NCI-H2029 treated with DMSO at 0.1 percent for 48 hours (cell line): ENCODE results near the gene YPEL1.
"Not testable (repeated sequence)": the region's sequence is repeated elsewhere in the genome, so short reads cannot be mapped to it uniquely, and the experiment has no call there.

ENCODE experiments used
- DNase-seq: peaks from one replicate; lab custom pipeline; 2025; lab: John Stamatoyannopoulos, UW

Gene YPEL1

DNA sequence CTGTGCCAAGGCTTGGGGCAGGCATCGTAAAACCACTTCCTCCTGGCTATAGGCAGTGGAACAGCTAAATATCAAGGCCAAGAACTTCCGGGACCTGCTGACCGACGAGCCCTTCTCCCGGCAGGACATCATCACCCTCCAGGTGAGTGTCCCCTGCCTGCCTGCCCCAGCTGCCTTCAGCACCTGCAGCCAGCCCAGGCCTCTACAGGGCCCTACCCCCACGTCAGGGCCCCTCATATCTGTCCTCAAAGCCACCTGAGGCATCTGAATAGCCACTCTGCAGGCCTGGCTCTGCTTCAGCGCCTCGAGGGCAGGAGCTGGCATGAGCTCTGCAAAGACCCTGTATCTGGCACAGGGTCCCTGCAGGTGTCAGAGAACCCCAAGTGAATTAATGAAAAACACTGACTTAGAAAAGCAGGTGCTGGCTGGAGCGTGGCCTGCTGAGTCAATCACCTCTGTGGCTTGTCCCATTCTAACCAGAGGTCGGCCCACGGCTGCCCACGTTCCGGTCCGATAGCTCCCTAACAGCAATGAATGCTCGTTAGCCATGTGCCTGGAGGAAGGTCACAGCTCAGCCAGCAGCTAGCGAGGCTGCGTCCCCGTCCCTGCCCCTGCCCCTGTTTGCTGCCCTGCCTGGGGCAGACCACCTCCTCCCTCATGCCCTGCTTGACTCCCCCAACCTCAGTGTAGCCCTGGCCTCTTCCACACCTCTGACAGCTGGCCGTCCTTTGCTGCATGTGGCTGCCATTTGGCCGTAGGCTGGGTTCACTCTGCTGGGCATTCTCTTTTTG, 53.0 kb downstream of the YPEL1 start:
- no peak for DNase-seq

DNA sequence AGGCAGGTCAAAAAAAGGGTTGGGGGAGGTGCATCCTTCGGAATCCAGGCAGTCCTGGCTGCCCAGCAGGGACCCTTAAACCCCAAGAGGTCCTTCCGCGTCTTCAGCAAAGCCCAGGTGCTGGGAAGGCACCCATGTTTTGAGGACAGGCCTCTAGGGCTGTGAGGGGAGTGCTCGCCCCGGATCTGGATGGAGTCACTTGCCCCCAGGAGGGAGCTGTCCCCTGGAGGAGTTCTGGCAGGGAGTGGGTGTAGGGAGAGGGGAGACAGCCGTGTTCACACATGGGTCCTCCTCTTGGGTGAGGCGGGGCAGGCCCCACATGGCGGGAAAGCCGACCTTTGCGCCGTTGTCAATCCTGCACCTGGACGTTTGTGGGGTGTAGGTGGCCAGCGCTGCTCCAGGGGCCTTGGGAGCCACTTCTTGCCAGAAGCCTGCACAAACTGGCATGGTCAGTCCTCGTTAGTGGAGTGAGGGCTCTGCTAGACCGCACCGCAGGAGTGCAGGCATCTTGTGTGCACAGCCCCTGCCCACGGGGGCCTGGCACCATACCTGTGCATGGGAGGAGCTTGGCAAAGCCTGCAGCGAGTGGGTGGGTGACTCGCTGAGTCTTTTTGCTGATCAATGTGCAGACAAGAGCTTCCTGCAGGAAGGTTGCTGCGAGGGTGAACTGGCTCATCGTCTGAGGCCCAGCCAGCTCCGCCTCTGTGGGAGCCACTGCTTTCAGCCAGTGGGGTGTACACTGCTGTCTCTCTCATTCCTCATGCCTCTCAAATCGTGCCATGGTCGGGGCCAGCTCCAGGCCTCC, 53.8 kb downstream of the YPEL1 start:
- no peak for DNase-seq

DNA sequence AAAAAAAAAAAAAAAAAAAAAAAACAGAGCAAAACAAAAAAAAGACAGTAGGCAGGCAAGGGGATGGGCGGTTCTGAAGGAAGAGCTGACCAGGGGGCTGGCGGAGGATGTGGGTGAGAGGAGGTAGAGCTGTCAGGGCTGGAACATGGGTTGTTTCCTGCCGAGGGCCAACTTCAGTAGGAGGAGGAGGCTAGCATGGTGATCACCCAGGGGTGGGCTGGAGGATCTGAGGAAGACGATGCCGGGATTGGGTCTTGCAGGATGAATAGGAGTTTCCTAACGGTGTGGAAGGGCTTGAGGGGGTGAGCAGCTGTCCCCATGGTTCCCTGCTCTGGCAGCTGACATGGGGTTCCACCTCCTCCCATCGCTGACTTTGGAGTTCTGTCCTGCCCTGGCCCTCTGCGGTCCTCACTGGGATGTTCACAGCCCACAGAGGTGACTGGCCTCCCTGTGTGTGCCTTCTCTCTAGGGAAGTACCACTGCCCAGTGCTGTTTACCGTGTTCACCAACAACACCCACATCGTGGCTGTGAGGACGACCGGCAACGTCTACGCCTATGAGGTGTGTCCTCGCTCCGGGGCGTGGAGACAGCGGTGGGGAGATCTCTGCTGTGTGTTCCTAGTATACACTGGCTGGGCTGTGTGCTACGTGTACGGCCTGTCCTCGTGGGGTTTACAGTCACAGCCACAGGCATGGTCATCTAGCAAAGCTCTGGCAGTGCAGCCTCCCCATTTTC, 54.6 kb downstream of the YPEL1 start:
- no peak for DNase-seq

- DNase-seq, result no peak
These were observed 56.2 kb downstream of the YPEL1 start for GRCh38 chr22:21679383-21679782.

DNA sequence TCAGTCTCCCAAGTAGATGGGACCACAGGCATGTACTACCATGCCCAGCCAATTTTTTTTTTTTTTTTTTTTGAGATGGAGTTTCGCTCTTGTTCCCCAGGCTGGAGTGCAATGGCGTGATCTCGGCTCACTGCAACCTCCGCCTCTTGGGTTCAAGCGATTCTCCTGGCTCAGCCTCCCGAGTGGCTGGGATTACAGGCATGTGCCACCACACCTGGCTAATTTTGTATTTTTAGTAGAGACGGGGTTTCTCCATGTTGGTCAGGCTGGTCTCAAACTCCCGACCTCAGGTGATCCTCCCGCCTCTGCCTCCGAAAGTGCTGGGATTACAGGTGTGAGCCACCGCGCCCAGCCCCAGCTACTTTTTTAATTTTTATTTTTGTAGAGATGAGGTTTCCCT, 56.8 kb downstream of the YPEL1 start:
- not testable (repeated sequence) for DNase-seq

DNA sequence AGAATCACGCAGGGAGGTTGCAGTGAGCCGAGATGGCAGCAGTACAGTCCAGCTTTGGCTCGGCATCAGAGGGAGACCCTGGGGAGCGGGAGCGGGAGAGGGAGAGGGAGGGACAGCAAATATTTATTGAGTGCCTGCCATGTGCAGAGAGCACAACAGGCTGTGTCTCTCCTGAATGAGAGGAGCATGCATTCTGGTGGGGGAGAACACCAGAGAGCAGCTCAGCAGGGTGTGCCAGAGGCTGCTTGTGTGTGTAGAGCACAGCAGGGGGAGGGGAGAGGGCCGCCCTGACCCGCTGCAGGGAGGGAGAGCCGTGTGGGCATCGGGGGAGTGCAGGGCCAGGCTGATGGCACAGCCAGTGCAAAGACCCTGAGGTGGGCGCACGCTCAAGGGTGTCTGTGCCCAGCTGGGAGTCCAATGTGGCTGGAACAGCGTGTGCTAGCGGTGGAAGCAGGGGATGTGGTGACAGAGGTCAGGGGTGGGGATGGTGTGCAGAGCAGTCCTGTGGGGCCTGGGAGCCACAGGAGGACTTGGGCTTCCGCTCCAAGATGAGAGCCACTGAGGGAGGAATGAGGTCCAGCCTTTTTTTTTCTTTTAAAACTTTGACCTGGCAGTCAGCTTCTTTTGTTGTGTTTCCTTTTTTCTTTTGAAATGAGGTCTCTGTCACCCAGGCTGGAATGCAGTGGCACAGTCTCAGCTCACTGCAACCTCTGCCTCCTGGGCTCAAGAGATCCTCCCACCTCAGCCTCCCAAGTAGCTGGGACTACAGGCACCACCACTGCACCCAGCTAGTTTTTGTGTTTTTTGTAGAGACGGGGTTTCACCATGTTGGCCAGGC, 57.8 kb downstream of the YPEL1 start:
- no peak for DNase-seq

- DNase-seq, result no peak
These were observed 60.9 kb downstream of the YPEL1 start for GRCh38 chr22:21674638-21675245.

GRCh38 chr22:21673534-21674321, 61.9 kb downstream of the YPEL1 start:
- no peak for DNase-seq

DNA sequence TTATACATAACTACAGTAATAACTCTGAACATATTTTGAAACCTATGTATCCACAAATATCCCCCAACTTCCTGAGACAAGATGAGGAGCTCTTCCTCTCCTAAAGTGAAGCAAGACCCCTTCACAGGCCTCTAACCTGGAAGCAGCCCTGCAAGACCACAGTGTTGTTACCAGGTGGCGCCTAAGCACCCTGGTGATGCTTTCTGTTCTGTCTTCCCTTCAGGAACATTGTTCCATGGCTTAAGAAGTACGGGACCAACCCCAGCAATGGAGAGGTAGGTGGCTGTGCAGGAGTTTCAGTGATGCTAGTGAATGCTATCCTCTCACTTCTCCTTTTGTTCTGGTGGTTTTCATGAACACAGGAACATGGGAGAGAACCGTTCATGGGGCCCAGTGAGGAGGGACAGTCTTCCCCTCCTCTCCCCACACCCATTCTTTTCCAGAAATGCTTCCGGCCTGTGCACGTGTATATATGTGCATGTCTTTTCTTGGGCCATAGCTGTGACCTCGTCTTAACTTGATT, 63.4 kb downstream of the YPEL1 start:
- DNase-seq, result no peak

- DNase-seq, result no peak
These were observed 66.6 kb downstream of the YPEL1 start for GRCh38 chr22:21669026-21669425.

- no peak for DNase-seq
These were observed 68.8 kb downstream of the YPEL1 start for GRCh38 chr22:21666786-21667185.

DNA sequence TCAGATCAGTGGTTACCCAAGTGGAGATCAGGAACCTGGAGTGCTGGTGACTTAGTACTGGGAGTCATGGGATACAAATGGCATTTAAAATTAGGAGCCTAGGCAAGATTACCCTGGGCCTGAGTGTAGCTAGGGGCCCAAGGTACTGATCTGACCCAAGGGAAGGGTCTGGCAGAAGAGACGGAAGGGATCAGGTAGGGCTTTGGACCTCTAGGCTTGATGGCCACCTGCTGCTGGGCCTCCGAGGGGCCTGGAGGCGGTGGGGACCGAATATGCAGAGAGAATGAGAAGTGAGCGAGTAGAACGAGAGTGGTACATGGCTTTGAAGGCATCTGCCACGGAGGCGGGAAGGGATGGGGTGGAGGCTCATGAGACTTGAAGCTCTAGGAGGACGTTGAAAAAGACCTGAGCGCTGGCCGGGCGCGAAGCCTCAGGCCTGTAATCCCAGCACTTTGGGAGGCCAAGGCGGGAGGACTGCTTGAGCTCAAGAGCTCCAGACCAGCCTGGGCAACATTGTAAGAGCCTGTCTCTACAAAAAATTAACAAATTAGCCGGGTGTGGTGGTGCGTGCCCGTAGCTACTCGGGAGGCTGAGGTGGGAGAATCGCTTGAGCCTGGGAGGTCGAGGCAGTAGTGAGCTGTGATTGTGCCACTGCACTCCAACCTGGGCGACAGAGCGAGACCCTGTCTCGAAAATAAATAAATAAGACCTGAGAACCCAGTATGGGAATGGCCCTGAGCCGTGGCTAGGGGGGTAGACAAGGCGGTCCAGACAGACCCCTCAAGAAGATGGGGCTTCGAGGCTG, 70.3 kb downstream of the YPEL1 start:
- DNase-seq, result no peak

- no peak for DNase-seq
These were observed 71.9 kb downstream of the YPEL1 start for GRCh38 chr22:21663738-21664137.

- DNase-seq, result no peak
These were observed 73.6 kb downstream of the YPEL1 start for GRCh38 chr22:21661991-21662390.

GRCh38 chr22:21660904-21661303, 74.7 kb downstream of the YPEL1 start:
- DNase-seq, result no peak

GRCh38 chr22:21659864-21660525, 75.6 kb downstream of the YPEL1 start:
- DNase-seq, result no peak

- peak; percentile 41 for DNase-seq
These were observed 78.1 kb downstream of the YPEL1 start for GRCh38 chr22:21657360-21658032.

- DNase-seq, result no peak
These were observed 78.6 kb downstream of the YPEL1 start for GRCh38 chr22:21657020-21657359.
